Measurements from ENCODE around the gene DLX1.
A peak's percentile ranks its signal among the peaks of the same experiment; 100 is the strongest.

The DLX1 gene

GRCh38 chr2:172088245-172089004 is 3.1 kb downstream of the DLX1 start:
- DNase-seq: no peak

GRCh38 chr2:172089005-172089504 is 3.7 kb downstream of the DLX1 start:
- no peak for DNase-seq

- no peak for DNase-seq
Observed at GRCh38 chr2:172089633-172090032, 4.3 kb downstream of the DLX1 start.

DNA sequence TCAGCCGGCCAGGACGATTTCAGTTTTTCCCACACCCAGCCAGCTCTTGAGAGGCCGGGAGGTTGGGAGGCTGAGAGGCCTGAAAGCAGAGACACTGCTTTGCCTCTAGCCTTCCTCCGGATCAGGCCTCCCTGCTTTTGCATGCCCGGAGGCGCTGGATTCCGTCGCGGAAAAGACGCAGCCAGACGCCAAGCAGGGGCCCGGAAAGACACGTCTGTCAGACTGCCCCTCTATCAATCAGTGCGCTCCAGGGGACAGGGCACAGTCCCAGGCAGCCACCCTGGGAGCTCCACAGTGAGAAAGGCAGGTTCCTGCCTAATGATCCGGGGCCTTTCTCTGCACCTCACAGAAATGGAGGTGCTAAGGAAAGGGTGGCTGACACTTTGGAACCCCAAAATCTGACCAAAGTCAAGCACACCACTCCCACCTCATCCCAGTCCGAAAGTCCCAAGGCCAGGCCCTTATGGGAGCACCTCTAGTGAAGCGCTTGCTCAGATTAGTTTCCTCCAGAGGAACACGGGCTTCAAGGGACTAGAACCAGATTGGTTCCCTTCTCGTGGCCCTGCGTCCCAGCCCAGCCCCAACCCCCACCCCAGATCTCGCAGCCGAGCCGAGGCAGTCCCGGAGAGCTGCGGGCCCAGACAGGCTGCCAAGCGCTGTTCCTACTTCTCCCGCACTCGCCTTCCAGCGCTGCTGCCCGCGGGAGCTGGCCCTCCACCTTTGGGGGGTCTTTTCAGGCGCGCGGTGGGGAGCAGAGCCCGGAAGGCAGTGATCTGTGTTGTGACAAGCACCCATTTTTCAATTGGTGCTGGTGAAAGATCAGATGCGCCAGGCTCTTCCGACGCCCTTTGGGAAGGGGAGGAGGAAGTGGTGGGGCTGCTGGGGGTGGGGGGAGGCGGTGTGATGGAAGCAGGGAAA is 5.0 kb downstream of the DLX1 start:
- no peak for DNase-seq

GRCh38 chr2:172091000-172091641 is 5.8 kb downstream of the DLX1 start:
- DNase-seq: no peak

DNA sequence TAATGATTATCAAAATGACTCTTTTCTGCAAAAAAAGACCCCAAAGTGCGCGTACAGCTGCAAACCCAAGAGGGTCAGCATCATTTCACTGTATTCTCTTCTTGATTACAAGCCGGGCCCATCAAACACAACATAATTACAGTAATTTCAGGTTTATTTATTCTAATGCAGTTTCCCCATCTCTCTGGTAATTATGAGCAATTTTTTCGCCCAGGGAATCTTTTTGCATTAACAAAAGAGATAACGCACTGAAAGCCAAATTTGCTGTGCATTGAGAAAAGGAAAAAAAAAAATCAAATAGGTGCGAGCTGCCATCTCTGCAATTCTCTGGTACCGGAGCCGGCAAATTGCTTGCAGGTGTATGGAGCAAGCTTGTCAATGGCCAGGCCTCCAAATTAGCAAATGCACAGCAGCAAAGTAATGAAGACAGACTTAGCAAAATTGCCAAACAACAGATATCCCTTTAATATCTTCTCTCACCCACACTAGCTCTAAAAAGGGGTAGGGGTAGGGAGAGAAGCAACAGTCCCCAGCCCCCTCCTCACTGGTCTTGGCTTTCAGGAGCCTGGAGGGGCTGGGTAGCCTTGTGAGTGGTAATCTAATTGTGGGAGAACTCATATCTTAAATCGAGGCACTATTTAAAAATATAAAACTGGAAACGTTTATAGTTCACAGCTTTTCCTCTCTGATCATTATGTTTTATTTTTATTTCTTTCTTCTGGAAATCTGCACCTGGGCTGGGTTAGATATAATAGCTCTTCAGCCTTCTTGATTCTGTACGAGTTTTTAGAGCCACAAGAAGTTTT is 6.7 kb downstream of the DLX1 start:
- no peak for DNase-seq

GRCh38 chr2:172092716-172093415 is 7.6 kb downstream of the DLX1 start:
- DNase-seq: no peak

- DNase-seq: no peak
Observed at GRCh38 chr2:172093416-172094293, 8.3 kb downstream of the DLX1 start.

DNA sequence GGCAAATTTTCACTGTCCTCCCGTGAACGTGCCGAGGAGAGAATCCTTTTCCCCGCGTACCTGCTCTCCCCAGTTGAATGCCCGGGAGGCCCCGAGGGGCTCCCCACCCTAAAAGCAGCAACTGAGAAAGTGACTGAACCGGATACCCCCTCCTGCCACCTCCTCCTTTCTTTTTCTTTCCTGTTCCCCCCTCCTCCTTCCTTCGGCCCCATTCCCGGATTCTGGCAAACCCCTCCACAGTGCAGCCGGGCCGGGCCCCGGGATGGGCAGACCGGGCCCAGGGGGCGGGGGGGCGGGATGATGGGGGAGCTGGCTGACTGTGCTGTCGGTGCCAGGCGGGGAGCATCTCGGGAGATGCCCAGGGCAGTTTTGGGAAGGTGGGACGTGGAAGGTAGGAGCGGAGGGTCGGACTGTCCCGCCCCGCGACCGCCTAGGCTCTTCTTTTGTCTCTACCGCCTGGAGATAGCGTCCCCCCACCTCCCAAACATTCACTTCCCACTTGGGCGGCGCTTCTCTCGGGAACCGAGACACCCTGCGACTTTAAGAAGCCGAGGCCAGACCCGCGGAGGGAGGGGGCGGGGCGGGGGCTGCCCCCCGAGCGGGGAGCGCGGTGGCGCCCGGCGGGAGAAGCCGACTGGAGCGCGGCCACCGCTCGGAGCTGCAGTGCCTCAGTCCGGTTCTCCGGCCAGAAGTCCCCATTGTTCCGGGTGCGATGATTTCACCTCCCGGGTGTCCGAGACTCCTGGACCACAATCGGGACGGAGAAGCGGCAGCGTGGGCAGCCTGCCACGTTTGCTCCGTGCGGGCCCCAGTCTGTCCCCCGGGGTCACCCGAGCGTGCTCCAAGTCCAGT is 9.2 kb downstream of the DLX1 start:
- DNase-seq: no peak

GRCh38 chr2:172095146-172095904 is 10.0 kb downstream of the DLX1 start:
- DNase-seq: peak; percentile 68

GRCh38 chr2:172095905-172096625 is 10.8 kb downstream of the DLX1 start:
- DNase-seq: no peak

- no peak for DNase-seq
Observed at GRCh38 chr2:172096626-172097547, 11.6 kb downstream of the DLX1 start.

GRCh38 chr2:172097557-172098131 is 12.3 kb downstream of the DLX1 start:
- no peak for DNase-seq

DNA sequence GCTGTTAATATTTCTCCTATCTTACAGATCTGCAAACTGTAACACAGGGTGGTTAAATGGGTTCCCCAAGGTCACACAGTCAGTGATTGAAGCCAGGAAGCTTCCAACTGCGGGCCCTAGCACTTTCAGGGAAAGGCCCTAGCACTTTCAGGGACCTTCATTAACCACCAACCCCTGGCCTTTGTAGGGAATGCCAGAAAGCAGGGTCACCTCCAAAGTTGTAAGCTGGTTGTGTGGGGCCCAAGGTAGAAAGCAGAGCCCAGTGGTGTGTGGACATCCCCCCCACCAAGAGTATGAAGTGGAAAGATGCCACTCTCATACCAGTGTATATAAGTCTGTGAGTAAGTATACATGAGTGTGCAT is 13.0 kb downstream of the DLX1 start:
- DNase-seq: no peak

- peak; percentile 42 for DNase-seq
Observed at GRCh38 chr2:172098650-172099471, 13.6 kb downstream of the DLX1 start.

Measured in activated naive CD4-positive, alpha-beta T cell treated with Interleukin-2 at 50 U/mL for 16 hours (primary cell).